CD14-positive monocyte (primary cell): ENCODE measurements around the gene A2M. TPM values are rescaled to one million over a fixed set of nuclear protein-coding genes. Genes with fewer than 3 reads are reported as not detected.

Source experiments
- DNase-seq, 3 donors: peaks; one replicate each; pipeline ENCODE4 v3.0.0-alpha.2; 2011 to 2022
- H2AFZ ChIP-seq: 2 replicates; pipeline ENCODE4 v1.6.0; 2012; ENCODE audit warnings: mild to moderate bottlenecking, low read depth, low read length, inconsistent platforms; ENCODE audit not compliant: insufficient read depth, poor library complexity, severe bottlenecking
- H3K27ac ChIP-seq, 2 donors: 1 replicate in 1 of 2; 2 replicates in 1 of 2; pipeline ENCODE4 v1.5.1; 2012 to 2013; ENCODE audit warnings: low read length in 2 of 2, control low read depth in 1 of 2, inconsistent platforms in 1 of 2, low read depth in 1 of 2, mild to moderate bottlenecking in 1 of 2
- H3K27me3 ChIP-seq, 2 donors: one replicate each; pipeline versions ENCODE4 v1.6.0 to v1.6.1; 2011 to 2013; ENCODE audit warnings: low read length in 2 of 2; ENCODE audit not compliant: control insufficient read depth in 2 of 2, insufficient read depth in 2 of 2
- H3K36me3 ChIP-seq, 2 donors: replicated peaks in 1 of 2; 1 replicate in 1 of 2; 2 replicates in 1 of 2; pipeline versions ENCODE4 v1.5.1 to v1.6.1; 2012 to 2013; ENCODE audit warnings: low read length in 2 of 2, control low read depth in 1 of 2, inconsistent platforms in 1 of 2, mild to moderate bottlenecking in 1 of 2; ENCODE audit not compliant: insufficient read depth in 2 of 2, control insufficient read depth in 1 of 2
- H3K4me1 ChIP-seq, 2 donors: 1 replicate in 1 of 2; 2 replicates in 1 of 2; pipeline versions ENCODE4 v1.5.1 to v1.6.1; 2012 to 2013; ENCODE audit warnings: low read length in 2 of 2, control low read depth in 1 of 2, inconsistent platforms in 1 of 2, mild to moderate bottlenecking in 1 of 2, moderate library complexity in 1 of 2; ENCODE audit not compliant: insufficient read depth in 2 of 2, control insufficient read depth in 1 of 2
- H3K4me2 ChIP-seq: replicated peaks from 2 replicates; pipeline ENCODE3; 2012; ENCODE audit warnings: low read length, moderate library complexity, mild to moderate bottlenecking; ENCODE audit not compliant: poor library complexity, severe bottlenecking; ENCODE audit errors: extremely low read depth
- H3K4me3 ChIP-seq, 3 experiments: fragments of 200-600 bp in 1 of 3; sonication (generic) in 1 of 3; replicated peaks in 1 of 3; 1 replicate in 2 of 3; 2 replicates in 1 of 3; pipeline ENCODE4 v1.5.1; 2011 to 2013; ENCODE audit warnings: low read length in 3 of 3, mild to moderate bottlenecking in 3 of 3, control low read depth in 2 of 3, low read depth in 2 of 3, inconsistent platforms in 1 of 3, moderate library complexity in 1 of 3
- H3K79me2 ChIP-seq: 2 replicates; pipeline ENCODE4 v1.6.0; 2012; ENCODE audit warnings: mild to moderate bottlenecking, control low read depth, inconsistent platforms, low read length, moderate library complexity; ENCODE audit not compliant: insufficient read depth
- H3K9ac ChIP-seq: 2 replicates; pipeline ENCODE4 v1.6.0; 2017; ENCODE audit warnings: low read length, mild to moderate bottlenecking; ENCODE audit not compliant: insufficient read depth, poor library complexity, severe bottlenecking
- H3K9me3 ChIP-seq, 2 donors: replicated peaks in 1 of 2; 1 replicate in 1 of 2; 2 replicates in 1 of 2; pipeline versions ENCODE4 v1.5.1 to v1.6.1; 2012 to 2013; ENCODE audit warnings: low read length in 2 of 2, control low read depth in 1 of 2; ENCODE audit not compliant: control insufficient read depth in 1 of 2, insufficient read depth in 1 of 2
- H4K20me1 ChIP-seq: 2 replicates; pipeline ENCODE4 v1.6.0; 2012; ENCODE audit warnings: mild to moderate bottlenecking, low read length, control low read depth, moderate library complexity; ENCODE audit not compliant: insufficient read depth
- H3K27ac Mint-ChIP-seq, 7 donors: one replicate each; pipeline ENCODE4 v1.8.0; 2020; ENCODE audit warnings: mild to moderate bottlenecking in 7 of 7, mixed read lengths in 7 of 7, moderate library complexity in 6 of 7, inconsistent platforms in 2 of 7
- H3K27me3 Mint-ChIP-seq, 3 donors: one replicate each; pipeline ENCODE4 v1.8.0; 2021 to 2022; ENCODE audit warnings: low read depth in 3 of 3, mild to moderate bottlenecking in 3 of 3, mixed read lengths in 3 of 3, moderate library complexity in 3 of 3, inconsistent platforms in 1 of 3
- H3K36me3 Mint-ChIP-seq, 2 donors: one replicate each; pipeline ENCODE4 v1.8.0; 2020; ENCODE audit warnings: mixed read lengths in 2 of 2, inconsistent platforms in 1 of 2, mild to moderate bottlenecking in 1 of 2
- H3K4me1 Mint-ChIP-seq: one replicate; pipeline ENCODE4 v1.8.0; 2020; ENCODE audit warnings: mild to moderate bottlenecking, mixed read lengths
- H3K4me3 Mint-ChIP-seq, 2 donors: one replicate each; pipeline ENCODE4 v1.8.0; 2020; ENCODE audit warnings: mild to moderate bottlenecking in 2 of 2, mixed read lengths in 2 of 2, moderate library complexity in 1 of 2
- H3K9me3 Mint-ChIP-seq, 7 donors: one replicate each; pipeline ENCODE4 v1.8.0; 2020 to 2022; ENCODE audit warnings: mixed read lengths in 7 of 7, mild to moderate bottlenecking in 6 of 7, moderate library complexity in 6 of 7, inconsistent platforms in 2 of 7
- CTCF ChIP-seq: fragments of 200-600 bp; IDR thresholded peaks from one replicate; pipeline ENCODE4 v1.8.0; 2022; ENCODE audit warnings: antibody characterized with exemption, mild to moderate bottlenecking
- WGBS: methylation state at CpG from one replicate; pipeline ENCODE4 v1.1.5; 2013; ENCODE audit warnings: missing lambda C conversion rate; ENCODE audit not compliant: insufficient coverage; 5-methylcytosine and 5-hydroxymethylcytosine counted together
- intact Hi-C, 2 donors: fragments of 100-400 bp; cut with micrococcal nuclease; formaldehyde crosslinking; loops; one replicate each; pipeline versions ENCODE4 v1.15.0 to v1.15.1; 2023
- polyA plus RNA-seq, 3 donors: library from polyadenylated mRNA; depleted of rRNA in 1 of 3; unstranded in 2 of 3; stranded (reverse) in 1 of 3; fragments of 300-500 nt in 2 of 3; fragments of >200 nt in 1 of 3; fragmentation: Illumina TruSeq in 2 of 3; gene quantifications; 1 replicate in 2 of 3; 2 replicates in 1 of 3; pipeline ENCODE4 v1.2.3, GENCODE V29; 2012 to 2021

The A2M gene
- polyA plus RNA-seq, 3 donors: 0.12 to 1.2 TPM; not detected in 1

GRCh38 chr12:9111525-9111924 lies 4.2 kb downstream of the A2M start:
- intact Hi-C loops: no loop called here
- no CpG with 5 or more reads among the region's 1 CpG for WGBS
- Mint-ChIP-seq H3K9me3 (peaks cover 0 to 2% (median 0%) of the 10 kb centered on the region in 7 donors), H3K27me3 (no peaks in the 10 kb centered on the region), H3K4me3 (no peak overlapping the region), H3K4me1 (peaks cover 18% of the 10 kb centered on the region), H3K27ac (no peak overlapping the region), H3K36me3 (no peaks in the 10 kb centered on the region)
- no peak for DNase-seq
- Histone ChIP-seq H3K9ac (no peak overlapping the region), H4K20me1 (no peaks in the 10 kb centered on the region), H3K9me3 (no peaks in the 10 kb centered on the region), H2AFZ (no peak overlapping the region), H3K79me2 (no peaks in the 10 kb centered on the region), H3K4me3 (no peak overlapping the region), H3K4me1 (peaks cover 15 to 18% of the 10 kb centered on the region in 2 donors), H3K27ac (no peak overlapping the region), H3K36me3 (no peaks in the 10 kb centered on the region), H3K27me3 (no peaks in the 10 kb centered on the region), H3K4me2 (no peak overlapping the region)
- no peak for TF ChIP-seq CTCF

- intact Hi-C loops: no loop called here
- H3K4me1 Mint-ChIP-seq: peaks cover 1% of the 10 kb centered on the region
- Histone ChIP-seq H3K9me3 (no peaks in the 10 kb centered on the region), H3K27ac (no peak overlapping the region), H2AFZ (no peak overlapping the region), H3K9ac (no peak overlapping the region), H3K4me2 (no peak overlapping the region), H4K20me1 (no peaks in the 10 kb centered on the region), H3K27me3 (no peaks in the 10 kb centered on the region), H3K4me1 (peaks cover 0 to 2% of the 10 kb centered on the region in 2 donors), H3K36me3 (no peaks in the 10 kb centered on the region), H3K4me3 (no peak overlapping the region), H3K79me2 (no peaks in the 10 kb centered on the region)
- DNase-seq: no peak
- H3K27ac Mint-ChIP-seq: no peak overlapping the region
- TF ChIP-seq CTCF: no peak
- H3K4me3 Mint-ChIP-seq: no peak overlapping the region
- WGBS: no CpG with 5 or more reads among the region's 3 CpGs
- no peaks in the 10 kb centered on the region for H3K27me3 Mint-ChIP-seq
- H3K36me3 Mint-ChIP-seq: no peaks in the 10 kb centered on the region
- no peaks in the 10 kb centered on the region for H3K9me3 Mint-ChIP-seq
These were observed 5.8 kb downstream of the A2M start for GRCh38 chr12:9109737-9110491.
